PFSK-1 (cell line): ENCODE results near the gene TTI1.

Source experiments
- FOXP2 ChIP-seq: optimal IDR thresholded peaks from 2 replicates; pipeline ENCODE3; 2011; ENCODE audit warnings: borderline replicate concordance, control low read depth, inconsistent platforms; ENCODE audit not compliant: insufficient read depth; ENCODE audit errors: extremely low read length, extremely low read depth
- POLR2AphosphoS5 ChIP-seq: IDR thresholded peaks from 2 replicates; pipeline ENCODE4 v1.6.1; 2012; ENCODE audit warnings: low read depth, mild to moderate bottlenecking, control low read depth, low read length, moderate library complexity
- REST ChIP-seq, 2 experiments: IDR thresholded peaks; 2 replicates each; pipeline versions ENCODE4 v1.6.1 to v1.8.0; 2011 to 2012; ENCODE audit warnings: low read depth in 2 of 2, low read length in 2 of 2, control low read depth in 1 of 2, inconsistent platforms in 1 of 2, mild to moderate bottlenecking in 1 of 2, moderate library complexity in 1 of 2; ENCODE audit not compliant: insufficient read depth in 1 of 2
- SIN3A ChIP-seq: IDR thresholded peaks from 2 replicates; pipeline ENCODE4 v1.6.1; 2012; ENCODE audit warnings: mild to moderate bottlenecking, low read length, moderate library complexity, borderline replicate concordance; ENCODE audit not compliant: insufficient read depth
- TAF1 ChIP-seq: IDR thresholded peaks from 2 replicates; pipeline ENCODE4 v1.6.1; 2012; ENCODE audit warnings: low read length, control low read depth, borderline replicate concordance; ENCODE audit not compliant: insufficient read depth

Gene TTI1

GRCh38 chr20:38061109-38061508 is 27.9 kb upstream of the TTI1 start:
- TF ChIP-seq TAF1 (no peak), SIN3A (no peak), POLR2AphosphoS5 (no peak), FOXP2 (no peak), REST (IDR thresholded peaks at IDR 0.05; ENCODE audit: insufficient read depth in 1 of 2, low read depth in 2 of 2, low read length in 2 of 2) (no peak)

- TF ChIP-seq REST (IDR thresholded peaks at IDR 0.05; ENCODE audit: insufficient read depth in 1 of 2, low read depth in 2 of 2, low read length in 2 of 2) (no peak), POLR2AphosphoS5 (no peak), SIN3A (no peak), TAF1 (no peak), FOXP2 (no peak)
Observed at GRCh38 chr20:38060536-38060935, 27.3 kb upstream of the TTI1 start.

- TF ChIP-seq POLR2AphosphoS5: no peak
Observed at GRCh38 chr20:38059832-38060231, 26.6 kb upstream of the TTI1 start.

- TF ChIP-seq REST (IDR thresholded peaks at IDR 0.05; ENCODE audit: insufficient read depth in 1 of 2, low read depth in 2 of 2, low read length in 2 of 2) (no peak), POLR2AphosphoS5 (no peak), FOXP2 (no peak), SIN3A (no peak)
Observed at GRCh38 chr20:38057351-38057972, 24.2 kb upstream of the TTI1 start.

GRCh38 chr20:38055848-38056247 is 22.6 kb upstream of the TTI1 start:
- TF ChIP-seq SIN3A: no peak
- TF ChIP-seq POLR2AphosphoS5: no peak
- TF ChIP-seq TAF1: no peak

- TF ChIP-seq SIN3A: no peak
- no peak for TF ChIP-seq FOXP2
- no peak for TF ChIP-seq POLR2AphosphoS5
- no peak for TF ChIP-seq TAF1
- no peak for TF ChIP-seq REST (IDR thresholded peaks at IDR 0.05; ENCODE audit: insufficient read depth in 1 of 2, low read depth in 2 of 2, low read length in 2 of 2)
Observed at GRCh38 chr20:38055294-38055693, 22.0 kb upstream of the TTI1 start.
